Neural progenitor cell (in vitro differentiated cells): Measurements from ENCODE around the gene GRAMD4. TPM values are rescaled to one million over a fixed set of nuclear protein-coding genes. Genes with fewer than 3 reads are reported as not detected.
"Not testable (repeated sequence)": the region's sequence is repeated elsewhere in the genome, so short reads cannot be mapped to it uniquely, and the experiment has no call there.

Experiments
- DNase-seq: peaks from one replicate; pipeline ENCODE4 v3.0.0-alpha.2; 2016; ENCODE audit warnings: low spot score
- H2AFZ ChIP-seq: fragments of 200-600 bp; sonication (generic); replicated peaks from 2 replicates; pipeline ENCODE4 v1.6.1; 2016; ENCODE audit warnings: antibody characterized with exemption
- H3F3A ChIP-seq: fragments of 200-600 bp; sonication (generic); 2 replicates; pipeline ENCODE4 v1.6.1; 2016; ENCODE audit warnings: antibody characterized with exemption, low read depth
- H3K27ac ChIP-seq: fragments of 200-600 bp; sonication (generic); 2 replicates; pipeline ENCODE4 v1.5.1; 2016; ENCODE audit warnings: mild to moderate bottlenecking
- H3K27me3 ChIP-seq: fragments of 200-600 bp; sonication (generic); 2 replicates; pipeline ENCODE4 v1.6.1; 2016; ENCODE audit warnings: mild to moderate bottlenecking, moderate library complexity
- H3K36me3 ChIP-seq: fragments of 200-600 bp; sonication (generic); 2 replicates; pipeline ENCODE4 v1.5.1; 2016
- H3K4me1 ChIP-seq: fragments of 200-600 bp; sonication (generic); 2 replicates; pipeline ENCODE4 v1.6.1; 2016; ENCODE audit warnings: mixed run types
- H3K4me2 ChIP-seq: fragments of 200-600 bp; sonication (generic); 2 replicates; pipeline ENCODE4 v1.6.1; 2016
- H3K4me3 ChIP-seq: fragments of 200-600 bp; sonication (generic); 2 replicates; pipeline ENCODE4 v1.5.1; 2016
- H3K79me2 ChIP-seq: fragments of 200-600 bp; sonication (generic); 2 replicates; pipeline ENCODE4 v1.6.1; 2016; ENCODE audit warnings: low read depth
- H3K9ac ChIP-seq: fragments of 200-600 bp; sonication (generic); 2 replicates; pipeline ENCODE4 v1.6.1; 2016
- H3K9me3 ChIP-seq: fragments of 200-600 bp; sonication (generic); 2 replicates; pipeline ENCODE4 v1.5.1; 2016; ENCODE audit warnings: low read depth
- H4K20me1 ChIP-seq: fragments of 200-600 bp; sonication (generic); 2 replicates; pipeline ENCODE4 v1.6.1; 2016; ENCODE audit warnings: low read depth
- H3K27ac Mint-ChIP-seq: 3 replicates; pipeline ENCODE4 v1.8.0; 2021; ENCODE audit warnings: mixed read lengths
- H3K27me3 Mint-ChIP-seq: 2 replicates; pipeline ENCODE4 v1.8.0; 2022; ENCODE audit warnings: low read depth, mild to moderate bottlenecking, inconsistent platforms, moderate library complexity, mixed read lengths; ENCODE audit not compliant: insufficient read depth
- H3K36me3 Mint-ChIP-seq: 3 replicates; pipeline ENCODE4 v1.8.0; 2021; ENCODE audit warnings: mixed read lengths
- H3K4me1 Mint-ChIP-seq: 3 replicates; pipeline ENCODE4 v1.8.0; 2021; ENCODE audit warnings: mixed read lengths
- H3K4me3 Mint-ChIP-seq: 3 replicates; pipeline ENCODE4 v1.8.0; 2021; ENCODE audit warnings: mild to moderate bottlenecking, moderate library complexity, mixed read lengths
- H3K9me3 Mint-ChIP-seq: 3 replicates; pipeline ENCODE4 v1.8.0; 2020; ENCODE audit warnings: mixed read lengths
- EZH2 ChIP-seq: fragments of 200-600 bp; sonication (generic); IDR thresholded peaks from 2 replicates; pipeline ENCODE4 v1.6.1; 2017; ENCODE audit warnings: antibody characterized with exemption, mild to moderate bottlenecking, moderate library complexity
- EZH2phosphoT487 ChIP-seq: fragments of 200-600 bp; sonication (generic); IDR thresholded peaks from 2 replicates; pipeline ENCODE4 v1.6.1; 2017; ENCODE audit warnings: antibody characterized with exemption
- total RNA-seq: library from RNA; depleted of rRNA; stranded (reverse); fragments of >200 nt; gene quantifications from 2 replicates; pipeline ENCODE4 v1.2.3, GENCODE V29; 2015; ENCODE audit warnings: low replicate concordance
- TF ChIP-seq, protein P1 (sequence below): fragments of 200-600 bp; sonication (generic); IDR thresholded peaks from 2 replicates; pipeline ENCODE4 v1.5.1; 2017; ENCODE audit warnings: antibody characterized with exemption, mild to moderate bottlenecking

Gene GRAMD4
- total RNA-seq, 1 donor from 2014 or later, result 32.2 TPM

- H3K4me3 Mint-ChIP-seq, result no peak overlapping the region
- H3K27ac Mint-ChIP-seq, result no peak overlapping the region
- no peak overlapping the region for H3K9ac ChIP-seq
- peak; percentile 0 for DNase-seq
- peaks cover 16% of the 10 kb centered on the region for H3K4me1 ChIP-seq
- H3K4me2 ChIP-seq, result no peak overlapping the region
- peaks cover 26% of the 10 kb centered on the region for H3K4me1 Mint-ChIP-seq
- no peaks in the 10 kb centered on the region for H3K79me2 ChIP-seq
- TF ChIP-seq EZH2 (no peak), EZH2phosphoT487 (no peak)
- TF ChIP-seq, protein P1, sequence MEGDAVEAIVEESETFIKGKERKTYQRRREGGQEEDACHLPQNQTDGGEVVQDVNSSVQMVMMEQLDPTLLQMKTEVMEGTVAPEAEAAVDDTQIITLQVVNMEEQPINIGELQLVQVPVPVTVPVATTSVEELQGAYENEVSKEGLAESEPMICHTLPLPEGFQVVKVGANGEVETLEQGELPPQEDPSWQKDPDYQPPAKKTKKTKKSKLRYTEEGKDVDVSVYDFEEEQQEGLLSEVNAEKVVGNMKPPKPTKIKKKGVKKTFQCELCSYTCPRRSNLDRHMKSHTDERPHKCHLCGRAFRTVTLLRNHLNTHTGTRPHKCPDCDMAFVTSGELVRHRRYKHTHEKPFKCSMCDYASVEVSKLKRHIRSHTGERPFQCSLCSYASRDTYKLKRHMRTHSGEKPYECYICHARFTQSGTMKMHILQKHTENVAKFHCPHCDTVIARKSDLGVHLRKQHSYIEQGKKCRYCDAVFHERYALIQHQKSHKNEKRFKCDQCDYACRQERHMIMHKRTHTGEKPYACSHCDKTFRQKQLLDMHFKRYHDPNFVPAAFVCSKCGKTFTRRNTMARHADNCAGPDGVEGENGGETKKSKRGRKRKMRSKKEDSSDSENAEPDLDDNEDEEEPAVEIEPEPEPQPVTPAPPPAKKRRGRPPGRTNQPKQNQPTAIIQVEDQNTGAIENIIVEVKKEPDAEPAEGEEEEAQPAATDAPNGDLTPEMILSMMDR, result no peak
- H4K20me1 ChIP-seq, result peaks cover 10% of the 10 kb centered on the region
- H3K27me3 Mint-ChIP-seq, result peaks cover 6% of the 10 kb centered on the region
- no peaks in the 10 kb centered on the region for H3K9me3 ChIP-seq
- no peaks in the 10 kb centered on the region for H3K9me3 Mint-ChIP-seq
- H3F3A ChIP-seq, result no peaks in the 10 kb centered on the region
- H3K27me3 ChIP-seq, result no peaks in the 10 kb centered on the region
- H3K27ac ChIP-seq, result no peak overlapping the region
- H2AFZ ChIP-seq, result no peak overlapping the region
- no peaks in the 10 kb centered on the region for H3K36me3 ChIP-seq
- H3K36me3 Mint-ChIP-seq, result peaks cover 2% of the 10 kb centered on the region
- H3K4me3 ChIP-seq, result no peak overlapping the region
These were observed 529 bp downstream of the GRAMD4 start for GRCh38 chr22:46620588-46621242.

- not testable (repeated sequence) for H3K9me3 ChIP-seq, H3K4me3 Mint-ChIP-seq, H2AFZ ChIP-seq, H3K27ac ChIP-seq, H3K79me2 ChIP-seq, H3K27me3 ChIP-seq, DNase-seq, H3K4me2 ChIP-seq, H3F3A ChIP-seq, H3K9ac ChIP-seq, H3K36me3 ChIP-seq, H3K27me3 Mint-ChIP-seq, H3K36me3 Mint-ChIP-seq, H3K9me3 Mint-ChIP-seq, H3K4me3 ChIP-seq
- H4K20me1 ChIP-seq, result peaks cover 10% of the 10 kb centered on the region
- H3K4me1 ChIP-seq, result peaks cover 16% of the 10 kb centered on the region
- Mint-ChIP-seq H3K27ac (peak overlapping the region; percentile 92), H3K4me1 (peaks cover 26% of the 10 kb centered on the region)
These were observed 1.2 kb downstream of the GRAMD4 start for GRCh38 chr22:46621243-46621930.

DNA sequence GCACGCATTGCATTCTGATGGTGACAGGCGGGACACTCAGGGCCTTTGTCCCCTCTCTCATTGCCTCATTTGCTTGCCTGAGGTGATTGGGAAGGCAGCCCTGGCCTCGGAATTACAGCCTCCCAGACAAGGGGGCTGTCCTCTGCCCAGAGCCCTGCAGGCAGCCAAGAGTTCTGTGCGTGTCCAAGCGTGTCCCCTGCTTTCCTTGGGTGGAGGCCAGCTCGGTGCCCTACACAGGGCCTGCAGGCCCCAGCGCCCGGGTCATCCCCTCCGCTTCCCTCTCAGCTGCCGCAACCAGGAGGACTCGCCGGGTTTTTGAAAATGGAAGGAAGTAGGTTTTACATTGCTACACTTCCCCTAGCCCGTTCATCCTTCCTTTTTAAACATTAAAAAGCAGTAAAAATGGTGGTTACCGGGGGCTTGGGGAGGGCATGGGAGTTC, 1.9 kb downstream of the GRAMD4 start:
- TF ChIP-seq EZH2phosphoT487 (no peak), EZH2 (no peak)
- TF ChIP-seq, protein P1, result no peak
- Mint-ChIP-seq H3K36me3 (peaks cover 3% of the 10 kb centered on the region), H3K4me3 (no peak overlapping the region), H3K27ac (peak overlapping the region; percentile 92), H3K27me3 (peaks cover 9% of the 10 kb centered on the region), H3K4me1 (peaks cover 28% of the 10 kb centered on the region), H3K9me3 (peaks cover 2% of the 10 kb centered on the region)
- H3K4me2 ChIP-seq, result no peak overlapping the region
- no peak overlapping the region for H3K9ac ChIP-seq
- H3K4me3 ChIP-seq, result no peak overlapping the region
- no peak overlapping the region for H3K27ac ChIP-seq
- no peaks in the 10 kb centered on the region for H3K9me3 ChIP-seq
- peaks cover 16% of the 10 kb centered on the region for H3K4me1 ChIP-seq
- peaks cover 10% of the 10 kb centered on the region for H4K20me1 ChIP-seq
- H3F3A ChIP-seq, result no peaks in the 10 kb centered on the region
- H3K36me3 ChIP-seq, result no peaks in the 10 kb centered on the region
- H2AFZ ChIP-seq, result no peak overlapping the region
- no peak for DNase-seq
- no peaks in the 10 kb centered on the region for H3K27me3 ChIP-seq
- H3K79me2 ChIP-seq, result no peaks in the 10 kb centered on the region
